Activated T-cell treated with anti-CD3 and anti-CD28 coated beads for 1 hour (primary cell): ENCODE measurements around the gene CFAP77.
A peak's percentile ranks its signal among the peaks of the same experiment; 100 is the strongest.

Source experiments
- DNase-seq: peaks from one replicate; pipeline ENCODE4 v3.0.0-alpha.2; 2020; ENCODE audit warnings: low read depth

The CFAP77 gene

DNA sequence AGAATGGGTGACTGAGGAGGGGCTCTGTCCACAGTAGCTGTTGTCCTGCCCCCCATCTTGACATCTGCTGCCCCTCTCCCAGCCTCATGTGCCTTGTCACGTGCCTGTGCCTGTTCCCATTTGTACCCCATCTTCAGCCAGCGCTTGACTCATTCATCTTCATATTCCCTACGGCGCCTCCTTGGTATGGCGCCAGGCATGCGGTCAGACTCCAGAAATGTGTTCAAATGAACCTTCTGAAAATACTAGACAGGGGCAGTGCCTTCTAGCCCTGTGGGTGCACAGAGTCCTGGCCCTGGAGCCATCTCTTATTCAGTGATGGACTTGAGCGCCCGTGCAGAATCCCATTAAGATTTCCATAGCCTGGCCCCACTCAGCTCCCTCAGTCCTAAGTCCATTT is 46.2 kb downstream of the CFAP77 start:
- DNase-seq = no peak

DNA sequence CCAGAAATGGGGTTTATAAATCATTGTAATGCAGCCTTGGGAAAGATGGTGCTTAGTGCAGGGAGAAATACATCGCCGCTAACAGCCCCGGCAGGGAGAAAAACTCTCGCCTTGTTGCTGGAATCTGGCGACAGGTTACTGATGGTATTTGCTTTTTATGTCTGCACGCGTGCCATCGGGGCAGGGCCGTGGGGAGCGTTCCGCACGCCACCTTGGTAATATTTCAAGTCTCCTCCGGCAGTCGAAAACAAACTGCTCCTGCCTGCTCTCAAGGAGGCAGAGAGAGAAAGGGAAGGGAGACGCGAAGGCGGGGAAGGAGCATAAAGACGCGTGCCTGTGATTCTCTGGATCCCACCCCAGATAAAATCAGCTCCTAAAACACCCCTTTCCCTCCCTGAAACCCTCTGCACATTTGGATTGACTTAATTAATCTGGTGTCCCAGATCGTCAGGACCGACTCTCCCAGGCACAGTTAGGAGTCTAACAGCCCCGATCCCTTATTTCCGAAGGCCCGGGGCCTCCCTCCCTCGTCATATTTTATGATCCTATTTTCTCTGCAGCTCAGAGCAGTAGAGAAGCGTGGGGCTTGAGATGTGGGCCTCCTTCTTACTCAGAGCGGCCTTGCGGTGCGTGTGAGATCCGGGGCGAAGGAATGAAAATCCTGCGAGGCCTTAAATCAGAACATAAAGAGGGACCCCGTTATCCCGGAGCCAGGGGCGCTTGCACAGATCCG is 47.7 kb downstream of the CFAP77 start:
- no peak for DNase-seq

DNA sequence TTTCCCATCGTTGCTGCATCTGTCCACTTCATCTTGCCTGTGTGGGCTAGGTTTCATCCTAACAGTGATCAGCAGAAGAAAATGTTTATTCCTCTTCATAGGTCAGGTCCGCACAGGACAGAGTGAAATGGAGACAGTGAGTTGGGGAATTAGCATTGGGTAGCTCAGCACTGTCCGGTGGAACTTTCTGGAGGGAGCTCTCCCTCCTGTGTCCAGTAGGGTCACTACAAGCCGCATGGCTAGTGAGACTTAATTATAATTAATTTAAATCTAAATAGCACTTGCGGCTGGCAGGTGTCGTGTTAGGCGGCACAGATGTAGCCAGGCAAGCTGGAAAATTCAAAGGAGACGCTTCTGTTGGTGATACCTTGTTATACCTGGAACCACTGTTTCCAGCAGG is 48.4 kb downstream of the CFAP77 start:
- DNase-seq = no peak

DNA sequence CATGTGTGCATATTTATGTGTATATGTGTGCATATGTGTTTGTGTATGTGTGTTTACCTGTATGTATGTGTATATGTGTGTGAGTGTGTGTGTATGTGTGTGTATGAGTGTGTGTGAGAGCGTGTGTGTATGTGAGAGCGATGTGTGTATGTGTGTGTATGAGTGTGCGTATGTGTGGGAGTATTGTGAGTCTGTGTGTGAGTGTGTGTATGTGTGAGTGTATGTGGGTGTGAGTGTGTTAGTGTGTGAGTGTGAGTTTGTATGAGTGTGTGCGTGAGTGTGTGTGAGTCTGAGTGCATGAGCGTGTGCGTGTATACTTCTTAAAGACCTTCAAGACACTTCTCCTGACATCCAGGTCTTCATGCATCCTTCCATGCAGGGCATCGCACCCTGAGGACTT is 49.6 kb downstream of the CFAP77 start:
- no peak for DNase-seq

DNA sequence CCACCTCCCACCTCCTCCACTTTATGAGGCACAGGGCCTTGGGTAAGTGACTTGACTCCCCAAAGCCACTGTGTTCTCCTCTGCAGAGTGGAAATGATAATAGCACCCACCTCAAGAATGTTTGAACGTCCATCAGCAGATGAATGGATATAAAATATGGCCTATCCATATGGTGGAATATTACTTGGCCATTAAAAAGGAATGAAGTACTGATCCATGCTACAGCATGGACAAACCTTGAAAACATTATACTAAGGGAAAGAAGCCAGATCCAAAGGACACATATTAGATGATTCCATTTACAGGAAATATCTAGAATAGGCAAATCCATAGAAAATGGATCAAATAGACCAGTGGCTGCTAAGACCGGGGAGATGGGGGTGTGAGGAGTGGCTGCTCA is 50.2 kb downstream of the CFAP77 start:
- DNase-seq = no peak

DNA sequence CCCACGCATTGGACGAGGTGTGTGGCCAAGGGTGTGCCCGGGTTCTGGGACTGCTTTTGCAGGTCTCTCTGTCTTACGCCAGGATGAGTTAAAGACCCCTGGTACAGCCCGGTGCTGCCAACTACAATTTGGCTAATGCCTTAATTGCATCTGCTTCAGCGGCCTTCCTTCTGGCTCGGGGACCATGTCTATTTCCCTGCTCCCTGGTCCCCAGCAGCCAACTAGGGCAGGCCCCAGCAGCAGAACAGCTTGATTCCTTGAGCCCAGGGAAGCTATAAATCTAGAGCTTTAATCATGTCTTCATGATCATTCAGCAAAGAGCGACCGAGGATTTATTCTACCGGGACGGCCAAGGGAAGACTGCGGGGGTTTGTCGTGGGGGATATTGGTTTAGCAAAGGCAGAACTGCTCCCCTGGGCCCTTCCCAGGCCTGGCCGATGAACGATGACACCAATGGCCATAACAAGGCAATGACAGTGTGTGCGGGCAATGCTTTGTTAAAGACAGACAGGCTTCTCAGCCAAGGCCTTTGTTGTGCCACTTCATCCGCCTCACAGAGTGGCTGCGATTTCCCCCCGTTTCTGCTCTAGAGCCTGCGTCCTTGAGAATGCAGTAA is 51.4 kb downstream of the CFAP77 start:
- no peak for DNase-seq

DNA sequence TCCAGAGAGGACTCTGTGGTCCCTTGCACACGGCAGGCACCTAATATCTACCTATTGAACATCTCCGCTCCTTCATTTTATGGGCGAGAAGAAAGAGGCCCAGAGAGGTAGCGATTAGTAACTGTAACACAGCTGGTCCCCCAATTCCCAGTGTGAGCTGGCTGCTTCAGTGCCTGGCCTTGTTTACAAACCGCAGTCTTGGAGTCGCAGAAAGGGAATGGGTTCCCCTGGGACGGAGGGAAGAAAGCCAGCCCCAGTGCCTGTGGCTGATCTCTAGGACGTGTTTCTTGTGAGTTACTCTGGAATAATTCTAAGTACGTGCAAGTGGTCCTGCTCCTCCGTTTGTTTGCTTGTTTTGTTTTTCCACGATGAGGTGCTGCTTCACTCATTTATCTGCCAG is 52.0 kb downstream of the CFAP77 start:
- DNase-seq = no peak

DNA sequence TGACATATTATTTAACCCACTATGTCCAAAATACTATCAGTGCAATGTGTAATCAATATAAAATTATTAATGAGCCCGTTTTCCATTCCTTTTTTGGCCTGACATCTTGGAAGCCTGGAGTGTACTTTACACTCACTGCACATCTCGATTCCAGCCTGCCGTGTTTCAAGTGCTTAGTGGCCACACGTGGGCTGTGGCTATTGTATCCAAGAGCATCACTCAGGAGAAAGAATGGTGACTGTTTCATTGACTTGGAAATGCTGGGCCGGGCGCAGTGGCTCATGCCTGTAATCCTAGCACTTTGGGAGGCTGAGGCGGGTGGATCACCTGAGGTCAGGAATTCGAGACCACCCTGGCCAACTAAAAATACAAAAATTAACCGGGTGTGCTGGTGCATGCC is 54.5 kb downstream of the CFAP77 start:
- no peak for DNase-seq

DNA sequence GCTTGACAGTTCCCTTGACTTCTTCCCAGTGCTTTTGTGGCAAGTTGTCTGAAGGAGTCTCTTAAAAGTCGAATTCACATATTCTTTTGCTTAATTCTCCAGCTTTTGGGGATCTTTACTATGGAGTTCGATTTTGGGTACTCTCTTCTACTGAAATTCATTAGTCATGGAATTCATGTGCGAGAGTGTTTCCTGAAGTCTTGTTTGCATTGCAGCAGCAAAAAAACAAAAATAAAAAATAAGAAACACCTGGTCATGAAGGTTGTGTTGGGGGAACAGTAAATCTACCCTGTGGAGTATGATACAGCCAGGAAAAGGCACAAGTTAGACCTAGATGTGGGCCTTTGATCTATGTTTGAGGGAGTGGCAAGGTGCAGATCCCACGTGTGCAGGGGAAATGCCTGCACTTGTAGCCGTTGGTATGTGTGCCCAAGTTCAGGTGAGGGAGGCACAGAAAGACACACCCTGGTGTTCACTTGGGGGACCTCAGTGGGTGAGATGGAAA is 55.2 kb downstream of the CFAP77 start:
- no peak for DNase-seq

DNA sequence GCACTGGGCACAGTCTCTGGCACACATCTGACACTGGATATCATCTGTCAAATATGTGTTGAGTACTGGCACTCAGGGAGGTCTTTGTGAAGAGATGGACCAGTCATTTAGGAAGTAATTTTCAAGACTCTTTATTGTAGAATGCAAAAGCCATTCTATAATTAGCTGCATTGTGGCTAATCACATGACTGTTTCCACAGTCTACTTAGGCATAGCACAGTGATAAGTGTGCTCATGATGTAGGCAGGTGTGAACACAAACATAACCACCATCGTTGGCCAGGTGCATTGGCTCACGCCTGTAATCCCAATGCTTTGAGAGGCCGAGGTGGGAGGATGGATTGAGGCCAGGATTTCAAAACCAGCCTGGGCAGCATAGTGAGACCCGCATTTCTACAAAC is 62.2 kb downstream of the CFAP77 start:
- no peak for DNase-seq

DNA sequence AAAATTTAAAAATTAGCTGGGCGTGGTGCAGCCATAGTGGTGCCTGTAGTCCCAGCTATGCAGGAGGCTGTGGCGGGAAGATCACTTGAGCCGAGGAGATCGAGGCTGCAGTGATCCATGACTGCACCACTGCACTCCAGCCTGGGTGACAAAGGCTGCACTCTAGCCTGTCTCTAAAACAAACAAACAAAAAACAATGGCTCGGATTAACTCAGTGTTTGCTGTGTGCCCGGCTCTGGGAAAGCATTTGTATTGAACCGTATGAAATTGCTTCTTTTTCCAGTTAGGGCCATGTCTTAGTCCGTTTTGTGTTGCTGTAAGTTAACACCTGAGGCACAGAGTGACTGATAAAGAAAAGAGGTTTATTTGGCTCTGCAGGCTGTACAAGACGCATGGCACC is 62.6 kb downstream of the CFAP77 start:
- no peak for DNase-seq

DNA sequence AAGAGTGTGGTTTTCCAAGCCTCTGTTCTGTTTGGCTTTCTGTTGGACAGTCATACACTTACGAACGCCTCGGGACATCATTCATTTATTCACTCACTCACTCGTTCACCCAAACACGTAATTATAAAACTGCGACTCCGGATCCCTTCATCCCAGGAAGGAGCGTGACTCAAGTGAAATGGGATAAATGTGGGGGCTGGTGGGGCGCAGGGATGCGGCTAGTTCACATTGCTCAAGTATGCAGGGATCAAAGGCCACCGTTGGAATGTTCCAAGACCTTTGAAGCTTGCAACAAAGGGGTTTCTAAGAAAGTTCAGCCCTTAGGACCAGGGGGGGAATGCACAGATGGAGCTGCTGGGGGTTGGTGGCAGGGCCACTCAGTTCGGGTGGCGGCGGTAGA is 64.2 kb downstream of the CFAP77 start:
- no peak for DNase-seq

DNA sequence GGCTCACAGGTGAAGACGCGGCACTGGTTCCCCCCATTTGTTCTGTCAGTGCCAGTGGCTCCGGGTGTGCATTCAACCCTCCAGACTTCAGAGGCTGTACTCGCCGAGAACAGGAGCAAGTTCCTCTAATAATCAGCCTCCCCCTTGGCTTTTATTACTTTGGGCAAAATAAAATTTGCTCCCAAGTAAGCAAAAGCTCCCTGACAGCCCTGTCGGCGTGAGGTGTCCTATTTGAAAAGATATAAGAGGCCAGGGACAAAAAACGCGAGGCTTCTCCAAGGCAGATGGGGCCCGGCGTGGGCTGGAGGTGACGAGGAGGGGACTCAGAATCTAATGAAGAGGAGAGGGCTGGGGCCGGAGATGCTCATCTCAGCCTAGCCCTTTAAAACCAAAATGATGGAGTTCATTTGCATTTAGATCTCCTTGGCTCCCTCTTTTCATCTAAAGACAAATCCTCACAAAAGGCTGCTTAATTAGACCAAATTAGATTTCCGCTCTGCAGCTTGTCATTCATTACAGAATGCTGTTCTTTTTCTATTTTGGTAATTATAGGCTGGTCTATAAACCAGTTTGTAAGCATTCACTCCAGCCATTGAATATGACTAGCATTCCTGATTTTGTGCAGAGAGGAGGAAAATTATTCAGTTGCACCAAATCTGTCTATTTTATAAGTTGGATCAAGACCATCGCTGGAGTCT is 68.5 kb downstream of the CFAP77 start:
- DNase-seq = no peak

DNA sequence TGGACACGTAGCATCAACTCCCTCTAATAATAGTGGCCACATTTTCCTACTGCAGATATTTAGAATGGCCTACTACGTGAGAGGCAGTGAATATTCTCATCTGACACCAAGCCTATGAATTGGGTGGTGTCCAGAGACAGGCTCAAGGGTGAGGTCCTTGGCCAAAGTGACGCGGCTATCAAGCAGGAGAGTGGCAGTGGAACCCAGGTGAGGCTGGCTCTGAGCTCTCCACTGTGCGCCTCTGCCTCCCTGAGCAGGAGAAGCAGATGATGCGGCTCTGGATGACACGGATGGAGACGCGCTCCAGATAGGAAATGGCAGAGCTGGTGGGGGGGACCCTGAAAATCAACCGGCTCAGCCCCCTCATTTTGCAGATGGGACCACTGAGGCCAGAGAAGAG is 69.7 kb downstream of the CFAP77 start:
- DNase-seq = no peak

DNA sequence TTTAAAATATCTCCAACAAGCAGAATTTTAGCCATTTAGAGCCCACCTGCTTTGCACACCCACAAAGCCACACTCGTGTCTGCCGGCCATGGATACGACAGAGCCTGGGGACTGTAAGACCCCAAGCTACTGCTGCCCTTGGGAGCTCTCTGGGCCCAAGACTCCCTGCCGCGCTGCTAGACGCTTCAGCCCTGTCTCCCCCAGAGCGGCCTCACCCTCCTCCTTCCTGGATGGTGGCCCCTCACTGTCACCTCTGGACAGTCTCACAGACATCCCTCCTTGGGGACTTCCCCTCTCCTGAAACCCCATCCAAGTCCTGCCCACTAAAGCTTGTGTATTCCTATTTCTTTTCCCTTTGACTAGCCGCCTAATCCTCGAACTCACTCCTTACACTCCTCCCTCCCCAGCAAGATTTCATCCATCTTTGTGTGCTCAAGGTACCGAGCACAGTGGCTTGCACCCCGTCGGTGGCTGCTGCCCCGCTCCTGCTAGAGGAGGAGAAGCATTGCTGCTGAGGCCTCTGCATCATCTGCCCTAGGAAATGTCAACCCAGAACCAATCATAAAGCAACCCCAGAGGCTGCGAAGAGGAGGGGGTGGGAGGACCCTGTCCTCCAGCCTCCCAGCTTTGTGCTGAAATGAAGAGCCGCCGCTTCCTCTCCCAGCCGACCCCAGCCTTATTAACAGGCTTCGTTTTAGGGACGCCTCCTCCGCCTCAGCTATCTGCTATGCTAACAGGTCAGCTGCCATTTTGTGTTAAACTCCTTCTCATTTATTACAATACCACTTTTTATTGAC is 71.2 kb downstream of the CFAP77 start:
- no peak for DNase-seq

DNA sequence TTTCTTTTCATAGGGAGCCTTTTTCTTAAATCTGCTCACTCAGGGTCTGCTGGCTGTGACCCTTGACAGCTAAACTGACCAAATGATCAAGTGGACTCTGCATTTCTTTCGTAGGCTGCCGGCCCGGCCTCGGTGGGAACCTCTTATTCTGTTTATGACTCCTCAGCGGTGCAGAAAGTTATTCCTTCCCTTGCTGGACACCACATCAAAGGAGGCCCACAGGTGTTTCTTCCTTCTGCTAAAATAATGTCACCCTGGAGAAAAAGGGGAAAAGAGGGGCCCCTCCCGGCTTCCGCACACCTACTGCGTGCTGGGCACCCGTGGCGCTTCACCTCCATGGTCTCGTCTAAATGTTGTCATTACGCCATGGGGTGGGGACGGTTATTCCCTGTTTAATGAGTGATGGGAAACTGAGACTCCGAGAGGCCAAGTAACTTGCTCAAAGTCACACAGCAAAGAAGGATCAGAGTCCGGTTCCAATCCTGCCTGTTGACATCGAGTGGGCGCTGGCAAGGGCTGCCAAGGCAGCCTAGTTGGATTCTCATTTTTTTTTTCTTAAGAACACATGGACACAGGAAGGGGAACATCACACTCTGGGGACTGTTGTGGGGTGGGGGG is 72.3 kb downstream of the CFAP77 start:
- no peak for DNase-seq

DNA sequence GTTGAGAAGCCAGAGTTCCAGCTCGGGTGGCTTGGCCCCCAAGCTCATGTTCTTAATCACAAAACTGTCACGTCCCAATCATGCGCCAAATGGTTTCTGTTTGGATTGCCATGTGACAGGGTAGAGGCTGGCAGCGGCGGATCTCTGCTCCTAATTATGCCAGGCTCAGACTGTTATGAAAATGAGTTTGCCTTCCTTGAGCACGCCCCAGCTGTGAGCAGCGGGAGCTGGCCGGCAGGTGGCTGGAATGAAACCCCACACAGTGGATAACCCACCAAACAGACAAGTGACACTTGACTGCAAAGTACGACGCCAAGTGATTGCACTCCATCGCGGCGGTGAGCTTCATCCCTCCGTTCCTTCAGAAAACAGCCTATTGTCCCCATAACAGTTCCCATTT is 75.4 kb downstream of the CFAP77 start:
- DNase-seq = no peak

DNA sequence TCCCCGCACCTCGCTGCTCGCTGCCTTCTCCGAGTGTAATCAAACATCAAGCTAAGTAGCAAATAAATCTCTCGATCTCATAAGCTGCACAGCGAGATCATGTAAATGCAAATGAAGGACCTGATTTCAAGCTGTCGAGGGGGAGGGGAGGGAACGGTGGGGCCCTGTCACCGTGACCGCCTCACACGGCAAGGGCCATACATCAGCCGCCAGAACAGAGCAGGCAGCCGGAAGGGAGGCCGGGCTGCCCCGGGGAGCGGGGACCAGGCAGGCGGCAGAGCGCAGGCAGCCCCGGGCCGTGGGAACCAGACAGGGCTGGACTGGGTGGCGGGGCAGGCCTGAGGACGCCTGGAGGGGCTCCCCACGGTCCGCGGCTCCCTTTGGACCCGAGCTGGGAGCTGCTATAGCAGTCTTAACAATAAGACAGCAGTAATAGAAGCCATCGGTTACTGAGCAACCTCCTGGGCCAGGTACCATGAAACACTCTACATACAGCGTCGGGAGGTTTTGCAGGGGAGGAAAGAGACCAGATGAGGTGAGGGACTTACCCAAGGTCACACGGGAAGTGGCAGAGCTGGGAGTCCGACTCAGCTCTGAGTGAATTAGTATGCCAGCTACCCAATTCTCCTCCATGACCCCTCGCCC is 76.8 kb downstream of the CFAP77 start:
- DNase-seq = peak; percentile 7

DNA sequence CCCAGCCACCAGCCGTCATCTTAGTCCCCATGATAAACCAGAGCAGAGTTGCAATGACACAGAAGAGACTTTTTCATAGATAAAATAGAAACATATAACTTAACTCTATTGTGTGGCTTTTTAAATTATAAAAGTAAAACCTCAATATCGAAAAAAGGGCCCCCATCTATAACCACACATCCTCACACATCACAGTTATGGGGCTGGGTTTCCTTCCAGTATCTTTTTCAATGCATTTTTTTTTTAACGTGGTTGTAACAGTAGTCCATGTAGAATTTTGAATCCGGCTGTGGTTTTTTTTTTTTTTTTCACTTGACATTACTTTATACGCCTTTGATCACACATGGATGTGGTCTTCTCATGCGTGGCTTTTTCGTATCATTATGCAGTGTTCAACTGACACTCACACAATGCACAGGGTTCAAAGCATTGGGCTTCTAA is 77.4 kb downstream of the CFAP77 start:
- DNase-seq = no peak

DNA sequence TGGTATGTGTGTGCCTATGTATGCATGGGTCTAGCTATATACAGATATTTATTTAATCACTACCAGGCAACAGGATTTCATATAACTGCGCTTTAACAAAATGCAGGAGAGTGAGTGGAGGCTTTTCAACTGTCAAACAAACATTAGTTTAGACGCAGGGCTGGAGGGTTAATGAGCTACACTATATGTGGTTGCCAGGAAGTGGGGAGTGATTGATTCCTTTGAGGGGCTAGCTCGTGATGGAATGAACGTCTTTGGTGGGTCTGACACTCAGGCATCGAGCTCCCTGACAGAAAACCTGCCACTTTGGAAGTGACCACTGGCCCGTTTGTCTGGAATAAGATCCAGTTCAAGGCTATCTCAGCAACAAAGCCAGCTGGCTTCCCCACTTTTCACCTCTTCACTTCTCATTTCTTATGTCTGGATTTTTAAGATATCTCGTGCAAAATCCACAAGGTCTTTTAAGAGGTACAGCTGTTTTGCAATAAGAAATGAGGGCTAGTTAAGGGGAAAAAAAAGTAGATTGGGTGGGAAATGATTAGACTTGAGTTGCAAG is 78.0 kb downstream of the CFAP77 start:
- DNase-seq = no peak

DNA sequence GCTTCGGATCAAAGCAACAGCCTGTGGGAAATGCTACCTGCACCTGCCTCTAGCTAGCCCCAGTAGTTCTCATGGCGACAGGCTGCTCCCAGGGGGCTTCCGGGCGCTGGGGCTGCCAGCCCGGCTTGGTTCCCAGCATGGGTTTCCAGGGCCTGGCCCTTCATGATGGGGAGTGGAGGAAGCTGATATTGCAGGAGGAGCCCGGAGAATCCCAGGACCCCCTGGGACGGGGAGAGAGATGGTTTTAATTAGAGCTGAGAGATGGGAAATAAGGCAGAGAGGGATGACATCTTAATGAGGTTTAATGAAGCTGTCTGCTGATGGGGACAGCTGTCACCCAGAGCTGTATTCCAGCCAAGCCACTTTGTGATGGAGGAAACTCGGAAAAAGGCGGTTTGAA is 78.6 kb downstream of the CFAP77 start:
- no peak for DNase-seq
